ENCODE data around the gene ANGEL2. TPM values are rescaled to one million over a fixed set of nuclear protein-coding genes. Genes with fewer than 3 reads are reported as not detected.

Gene ANGEL2
- total RNA-seq, 2 experiments from 2014 or later, result 39.6 to 41.5 TPM

DNA sequence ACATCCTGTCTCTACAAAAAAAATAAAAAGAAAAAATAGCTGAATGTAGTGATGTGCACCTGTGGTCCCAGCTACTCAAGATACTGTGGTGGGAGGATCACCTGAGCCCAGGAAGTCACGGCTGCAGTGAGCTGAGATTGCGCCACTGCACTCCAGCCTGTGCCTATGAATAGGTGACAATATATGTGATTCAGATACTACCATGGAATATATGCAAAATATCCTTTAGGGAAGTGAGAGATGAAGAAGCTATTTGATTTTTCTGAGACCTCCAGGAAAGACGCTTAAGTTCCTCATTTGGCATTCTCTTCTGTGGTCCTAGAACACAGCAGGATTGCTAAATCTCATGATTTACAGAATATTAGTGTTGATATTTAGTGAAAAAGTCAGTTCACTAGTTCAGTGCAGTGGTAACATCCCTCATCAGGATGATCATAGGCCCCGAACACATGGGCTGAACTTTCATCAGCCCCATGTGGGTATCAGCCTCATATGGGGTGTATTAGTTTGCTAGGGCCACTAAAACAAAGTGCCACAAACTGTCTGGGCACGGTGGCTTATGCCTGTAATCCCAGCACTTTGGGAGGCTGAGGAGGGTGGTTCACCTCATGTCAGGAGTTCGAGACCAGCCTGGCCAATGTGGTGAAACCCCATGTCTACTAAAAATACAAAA lies 71.3 kb downstream of the ANGEL2 start:
- Mint-ChIP-seq H3K27me3 (ENCODE audit: low read depth) (peaks cover 23% of the 10 kb centered on the region), H3K4me3 (no peak overlapping the region), H3K9me3 (ENCODE audit: insufficient read depth) (no peaks in the 10 kb centered on the region), H3K27ac (no peak overlapping the region), H3K4me1 (ENCODE audit: low read depth) (no peaks in the 10 kb centered on the region), H3K36me3 (ENCODE audit: low read depth) (no peaks in the 10 kb centered on the region)
- ChIA-PET POLR2A (no interaction called here), CTCF (no interaction called here)
- no peak for ATAC-seq
- DNase-seq, result no peak

DNA sequence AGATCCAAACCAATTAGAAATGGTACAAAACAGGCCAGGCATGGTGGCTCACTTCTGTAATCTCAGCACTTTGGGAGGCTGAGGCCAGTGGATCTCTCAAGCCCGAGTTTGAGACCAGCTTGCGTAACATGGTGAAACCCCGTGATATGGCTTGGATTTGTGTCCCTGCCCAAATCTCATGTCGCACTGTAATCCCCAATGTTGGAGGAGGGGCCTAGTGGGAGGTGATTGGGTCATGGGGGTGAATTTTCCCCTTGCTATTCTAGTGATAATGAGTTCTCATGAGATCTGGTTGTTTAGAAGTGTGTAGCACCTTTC lies 72.3 kb downstream of the ANGEL2 start:
- ChIA-PET POLR2A (no interaction called here), CTCF (no interaction called here)
- ATAC-seq (no peak), DNase-seq (no peak)
- H3K4me3 Mint-ChIP-seq, result no peak overlapping the region
- H3K36me3 Mint-ChIP-seq (ENCODE audit: low read depth), result no peaks in the 10 kb centered on the region
- no peaks in the 10 kb centered on the region for H3K9me3 Mint-ChIP-seq (ENCODE audit: insufficient read depth)
- H3K27ac Mint-ChIP-seq, result no peak overlapping the region
- H3K27me3 Mint-ChIP-seq (ENCODE audit: low read depth), result peaks cover 15% of the 10 kb centered on the region
- no peaks in the 10 kb centered on the region for H3K4me1 Mint-ChIP-seq (ENCODE audit: low read depth)

DNA sequence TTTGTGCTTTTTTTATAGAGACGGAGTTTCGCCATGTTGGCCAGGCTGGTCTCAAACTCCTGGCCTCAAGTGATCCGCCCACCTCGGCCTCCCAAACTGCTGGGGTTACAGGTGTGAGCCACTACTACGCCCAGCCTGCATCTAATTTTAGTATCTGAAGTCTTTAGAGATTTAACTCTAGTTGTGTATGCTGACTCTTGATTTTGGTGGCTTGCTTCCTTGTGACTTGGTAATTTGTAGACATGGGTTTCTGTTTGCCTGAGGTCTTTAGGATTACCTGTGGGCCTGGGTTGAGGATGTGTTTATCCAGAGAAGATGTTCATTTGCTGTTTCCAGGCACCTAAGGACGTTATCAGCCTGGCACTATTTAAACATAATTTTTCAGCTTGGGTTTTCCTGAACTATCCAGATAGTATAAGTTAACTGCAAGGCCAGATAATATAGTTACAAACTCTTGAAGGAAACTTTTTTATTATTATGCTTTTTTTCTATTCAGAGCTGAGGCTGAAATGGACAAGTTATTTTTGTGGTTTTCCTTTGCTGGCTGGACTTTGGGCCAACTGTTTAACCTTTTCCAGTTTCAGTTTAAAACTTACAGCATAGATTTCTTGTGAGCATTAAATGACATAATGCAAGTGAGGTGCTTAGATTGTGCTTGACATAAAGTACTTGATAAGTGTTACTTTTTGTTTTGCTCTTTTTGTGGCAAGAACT lies 72.8 kb downstream of the ANGEL2 start:
- no peak for ATAC-seq
- CTCF ChIA-PET, result no interaction called here
- Mint-ChIP-seq H3K4me3 (no peak overlapping the region), H3K27ac (no peak overlapping the region), H3K36me3 (ENCODE audit: low read depth) (no peaks in the 10 kb centered on the region), H3K27me3 (ENCODE audit: low read depth) (peaks cover 13% of the 10 kb centered on the region), H3K4me1 (ENCODE audit: low read depth) (no peaks in the 10 kb centered on the region), H3K9me3 (ENCODE audit: insufficient read depth) (no peaks in the 10 kb centered on the region)
- POLR2A ChIA-PET, result no interaction called here
- no peak for DNase-seq

Other genes starting within 250 kb of the ANGEL2 start
- 10 to 100 TPM; 49.5 to 55.0 TPM for gene NSL1, start 224.1 kb downstream of the ANGEL2 start, total RNA-seq
- 10 to 100 TPM; 15.3 to 17.0 TPM for gene TATDN3, start 224.0 kb downstream of the ANGEL2 start, total RNA-seq
- gene SPATA45, start 168.2 kb downstream of the ANGEL2 start, total RNA-seq, result not detected
- 10 to 100 TPM; 11.7 to 12.6 TPM for gene FLVCR1, start 157.6 kb downstream of the ANGEL2 start, total RNA-seq
- under 1 TPM; 0.16 to 0.21 TPM for gene VASH2, start 65.3 kb downstream of the ANGEL2 start, total RNA-seq
- gene RPS6KC1, start 35.4 kb upstream of the ANGEL2 start, total RNA-seq, result 10 to 100 TPM; 11.8 to 12.5 TPM